Pancreas (tissue), 10 donors: Measurements from ENCODE around the gene MALL. TPM values are rescaled to one million over a fixed set of nuclear protein-coding genes. Genes with fewer than 3 reads are reported as not detected.

ENCODE experiments used
- ATAC-seq, 4 donors: fragments of 200-7000 bp; cut with Tn5 transposase; one replicate each; pipeline versions ENCODE4 v1.8.0 to v1.9.1; 2020; ENCODE audit warnings: mild to moderate bottlenecking in 4 of 4, moderate library complexity in 4 of 4
- DNase-seq, 6 donors: peaks; one replicate each; pipeline ENCODE4 v3.0.0-alpha.2; 2020
- FAIRE-seq: peaks from 2 replicates; lab custom pipeline; 2012; peaks lifted over from hg19 to GRCh38; lab: Jason Lieb, UNC
- H3K27ac ChIP-seq, 4 donors: fragments of 200-600 bp; sonication (generic); 1 replicate in 3 of 4; 2 replicates in 1 of 4; pipeline versions ENCODE4 v1.5.0 to v1.8.0; 2020
- H3K27me3 ChIP-seq, 4 donors: fragments of 200-600 bp; one replicate each; pipeline ENCODE4 v1.8.0; 2021
- H3K36me3 ChIP-seq, 3 donors: fragments of 200-600 bp; sonication (generic) in 1 of 3; one replicate each; pipeline versions ENCODE4 v1.5.0 to v1.8.0; 2020 to 2021
- H3K4me1 ChIP-seq, 3 donors: fragments of 200-600 bp; one replicate each; pipeline ENCODE4 v1.8.0; 2021
- H3K4me3 ChIP-seq, 4 donors: fragments of 200-600 bp; sonication (generic) in 2 of 4; one replicate each; pipeline versions ENCODE4 v1.5.0 to v1.8.0; 2020 to 2021
- H3K9me3 ChIP-seq, 4 donors: fragments of 200-600 bp; one replicate each; pipeline ENCODE4 v1.8.0; 2021
- CTCF ChIP-seq, 4 donors: fragments of 200-600 bp; sonication (generic) in 3 of 4; IDR thresholded peaks; one replicate each; pipeline versions ENCODE4 v1.5.0 to v1.8.0; 2021; ENCODE audit warnings: antibody characterized with exemption in 4 of 4
- WGBS, 2 donors: extraction: QIAGEN DNeasy Blood & Tissue Kit; methylation state at CpG; one replicate each; pipeline ENCODE4 v1.1.7; 2013; 5-methylcytosine and 5-hydroxymethylcytosine counted together
- intact Hi-C, 3 donors: fragments of 100-400 bp; cut with DNase I; formaldehyde crosslinking; loops; one replicate each; pipeline versions ENCODE4 v1.11.1 to v1.14.2; 2022
- polyA plus RNA-seq, 2 donors: library from polyadenylated mRNA; stranded (reverse); fragments of 200-250 nt; gene quantifications; one replicate each; pipeline ENCODE4 v1.2.3, GENCODE V29; 2013
- total RNA-seq, 6 donors: library from RNA; stranded (reverse); fragmentation: NEBNext Ultra II Directional in 4 of 6; extraction: Animal tissue kit (Norgen Biotek cat#: 25700) in 4 of 6; gene quantifications; one replicate each; pipeline versions ENCODE4 v1.2.1 to v1.2.4, GENCODE V29; 2021 to 2023
- donor health status: healthy with polysubstance abuse.
- donor health status: DM: no; HTN: no; CAD: no; lungs with moderate emphysema.
- donor health status: DM: no; HTN: no; CAD: no.
- donor health status: control.
- donor health status: control.
- donor health status: Bipolar disorder and iron deficiency.
- donor health status: DM: yes; HTN: yes; CAD: no.
- donor health status: DM: no; HTN: no; CAD: no.
- donor health status: DM: no; HTN: no; CAD: no.
- donor health status: DM: yes; HTN: yes; CAD: no.

Gene MALL
- total and polyA plus RNA-seq, 8 donors, result 2.4 to 12.9 (median 4.1) TPM

GRCh38 chr2:110152943-110153342 is 37.3 kb upstream of the MALL start:
- Histone ChIP-seq H3K36me3 (no peaks in the 10 kb centered on the region), H3K4me1 (no peaks in the 10 kb centered on the region), H3K4me3 (no peak overlapping the region), H3K27me3 (no peaks in the 10 kb centered on the region), H3K27ac (no peak overlapping the region), H3K9me3 (no peaks in the 10 kb centered on the region)
- TF ChIP-seq CTCF (IDR thresholded peaks at IDR 0.05), result no peak
- intact Hi-C loops, result no loop called here
- no peak for DNase-seq
- WGBS, 2 donors, result 65 to 70% methylated on average over 3 of the region's 3 CpGs
- no peak for FAIRE-seq
- no peak for ATAC-seq

- no peak overlapping the region for H3K27ac ChIP-seq
- no peaks in the 10 kb centered on the region for H3K27me3 ChIP-seq
- no peaks in the 10 kb centered on the region for H3K9me3 ChIP-seq
- H3K36me3 ChIP-seq, result no peaks in the 10 kb centered on the region
- 63 to 84% methylated on average over 6 of the region's 6 CpGs for WGBS, 2 donors
- H3K4me3 ChIP-seq, result no peak overlapping the region
- no peak for DNase-seq
- no peak for TF ChIP-seq CTCF (IDR thresholded peaks at IDR 0.05)
- intact Hi-C loops, result no loop called here
- H3K4me1 ChIP-seq, result no peaks in the 10 kb centered on the region
- peak in 2 of 4 donors; percentile 23 to 49 for ATAC-seq
- FAIRE-seq, result no peak
Measured at GRCh38 chr2:110149330-110150220, 34.0 kb upstream of the MALL start.

- Histone ChIP-seq H3K27me3 (no peaks in the 10 kb centered on the region), H3K36me3 (peaks cover 0 to 3% (median 0%) of the 10 kb centered on the region in 3 donors), H3K4me3 (no peak overlapping the region), H3K27ac (no peak overlapping the region), H3K9me3 (no peaks in the 10 kb centered on the region), H3K4me1 (no peaks in the 10 kb centered on the region)
- intact Hi-C loops, result no loop called here
- FAIRE-seq (no peak), DNase-seq (no peak), ATAC-seq (no peak)
- no peak for TF ChIP-seq CTCF (IDR thresholded peaks at IDR 0.05)
- 79 to 87% methylated on average over 2 of the region's 2 CpGs for WGBS, 2 donors
Measured at GRCh38 chr2:110146945-110147332, 31.3 kb upstream of the MALL start.

GRCh38 chr2:110146183-110146944 is 30.7 kb upstream of the MALL start:
- FAIRE-seq (no peak), ATAC-seq (no peak), DNase-seq (no peak)
- no peak for TF ChIP-seq CTCF (IDR thresholded peaks at IDR 0.05)
- intact Hi-C loops, result no loop called here
- no peaks in the 10 kb centered on the region for H3K4me1 ChIP-seq
- no peaks in the 10 kb centered on the region for H3K27me3 ChIP-seq
- 68 to 72% methylated on average over 2 of the region's 2 CpGs for WGBS, 2 donors
- peaks cover 0 to 3% (median 0%) of the 10 kb centered on the region in 3 donors for H3K36me3 ChIP-seq
- no peak overlapping the region for H3K4me3 ChIP-seq
- no peaks in the 10 kb centered on the region for H3K9me3 ChIP-seq
- no peak overlapping the region for H3K27ac ChIP-seq
